GM21381 (cell line): ENCODE data around the gene THAP12.

ENCODE experiments used
- ATAC-seq: cut with Tn5 transposase; IDR thresholded peaks from one replicate; pipeline ENCODE4 v1.9.1; 2021; ENCODE audit warnings: mild to moderate bottlenecking, moderate library complexity; ENCODE audit not compliant: unreplicated experiment

Gene THAP12

GRCh38 chr11:76380159-76380976 lies 564 bp downstream of the THAP12 start:
- ATAC-seq = no peak

GRCh38 chr11:76379807-76380158 lies 1.1 kb downstream of the THAP12 start:
- no peak for ATAC-seq

- no peak for ATAC-seq
These were observed 4.0 kb downstream of the THAP12 start for GRCh38 chr11:76376746-76377558.

- no peak for ATAC-seq
These were observed 9.8 kb downstream of the THAP12 start for GRCh38 chr11:76371170-76371569.

GRCh38 chr11:76369406-76369805 lies 11.5 kb downstream of the THAP12 start:
- ATAC-seq = no peak

GRCh38 chr11:76368490-76368889 lies 12.4 kb downstream of the THAP12 start:
- ATAC-seq = no peak

GRCh38 chr11:76365038-76365679 lies 15.8 kb downstream of the THAP12 start:
- no peak for ATAC-seq

- ATAC-seq = no peak
These were observed 18.2 kb downstream of the THAP12 start for GRCh38 chr11:76362716-76363115.

GRCh38 chr11:76361776-76362175 lies 19.2 kb downstream of the THAP12 start:
- no peak for ATAC-seq

- ATAC-seq = no peak
These were observed 19.6 kb downstream of the THAP12 start for GRCh38 chr11:76361374-76361773.

GRCh38 chr11:76355172-76355571 lies 25.8 kb downstream of the THAP12 start:
- no peak for ATAC-seq

- ATAC-seq = no peak
These were observed 32.6 kb downstream of the THAP12 start for GRCh38 chr11:76348348-76348747.

- ATAC-seq = no peak
These were observed 33.5 kb downstream of the THAP12 start for GRCh38 chr11:76347466-76347865.

- ATAC-seq = no peak
These were observed 41.7 kb downstream of the THAP12 start for GRCh38 chr11:76339221-76339620.

- no peak for ATAC-seq
These were observed 43.0 kb downstream of the THAP12 start for GRCh38 chr11:76337923-76338322.

- no peak for ATAC-seq
These were observed 43.5 kb downstream of the THAP12 start for GRCh38 chr11:76337469-76337868.

GRCh38 chr11:76336597-76336996 lies 44.3 kb downstream of the THAP12 start:
- ATAC-seq = no peak

GRCh38 chr11:76335842-76336241 lies 45.1 kb downstream of the THAP12 start:
- ATAC-seq = no peak

GRCh38 chr11:76334826-76335389 lies 46.0 kb downstream of the THAP12 start:
- no peak for ATAC-seq

- ATAC-seq = no peak
These were observed 50.3 kb downstream of the THAP12 start for GRCh38 chr11:76330651-76331050.

GRCh38 chr11:76329983-76330382 lies 50.9 kb downstream of the THAP12 start:
- ATAC-seq = no peak
